HL-60/S4 (cell line): ENCODE measurements around the gene IGDCC3.

Source experiments
- in situ Hi-C: fragments of 300-500 bp; cut with MboI; formaldehyde crosslinking; loops from 2 replicates; pipeline ENCODE4 v1.14.3; 2022; ENCODE audit warnings: low sequenced_read_pairs

IGDCC3 gene

GRCh38 chr15:65389226-65389625 is 11.4 kb upstream of the IGDCC3 start:
- in situ Hi-C loops: loop anchor here (10.0 kb wide), 1 partner anchor 74 kb away; no protein-coding TSS in a partner anchor

GRCh38 chr15:65388306-65389080 is 10.7 kb upstream of the IGDCC3 start:
- in situ Hi-C loops: loop anchor here (10.0 kb wide), 1 partner anchor 74 kb away; no protein-coding TSS in a partner anchor

- in situ Hi-C loops: loop anchor here (10.0 kb wide), 1 partner anchor 72 kb away; no protein-coding TSS in a partner anchor
These were observed 9.1 kb upstream of the IGDCC3 start for GRCh38 chr15:65386886-65387285.

GRCh38 chr15:65386376-65386775 is 8.6 kb upstream of the IGDCC3 start:
- in situ Hi-C loops: loop anchor here (10.0 kb wide), 1 partner anchor 72 kb away; no protein-coding TSS in a partner anchor

GRCh38 chr15:65385870-65386258 is 8.1 kb upstream of the IGDCC3 start:
- in situ Hi-C loops: loop anchor here (10.0 kb wide), 1 partner anchor 71 kb away; no protein-coding TSS in a partner anchor

- in situ Hi-C loops: loop anchor here (10.0 kb wide), 1 partner anchor 70 kb away; no protein-coding TSS in a partner anchor
These were observed 7.4 kb upstream of the IGDCC3 start for GRCh38 chr15:65384895-65385869.

- in situ Hi-C loops: loop anchor here (10.0 kb wide), 1 partner anchor 70 kb away; no protein-coding TSS in a partner anchor
These were observed 6.7 kb upstream of the IGDCC3 start for GRCh38 chr15:65384505-65384894.

- in situ Hi-C loops: loop anchor here (10.0 kb wide), 1 partner anchor 69 kb away; no protein-coding TSS in a partner anchor
These were observed 6.2 kb upstream of the IGDCC3 start for GRCh38 chr15:65383991-65384390.

- in situ Hi-C loops: loop anchor here (10.0 kb wide), 1 partner anchor 69 kb away; no protein-coding TSS in a partner anchor
These were observed 5.7 kb upstream of the IGDCC3 start for GRCh38 chr15:65383456-65383855.

- in situ Hi-C loops: loop anchor here (10.0 kb wide), 1 partner anchor 68 kb away; no protein-coding TSS in a partner anchor
These were observed 5.1 kb upstream of the IGDCC3 start for GRCh38 chr15:65382921-65383320.

- in situ Hi-C loops: loop anchor here (10.0 kb wide), 1 partner anchor 67 kb away; no protein-coding TSS in a partner anchor
These were observed 4.3 kb upstream of the IGDCC3 start for GRCh38 chr15:65382146-65382491.

- in situ Hi-C loops: loop anchor here (10.0 kb wide), 1 partner anchor 67 kb away; no protein-coding TSS in a partner anchor
These were observed 3.8 kb upstream of the IGDCC3 start for GRCh38 chr15:65381445-65382145.

- in situ Hi-C loops: loop anchor here (10.0 kb wide), 1 partner anchor 65 kb away; no protein-coding TSS in a partner anchor
These were observed 2.2 kb upstream of the IGDCC3 start for GRCh38 chr15:65379986-65380385.

GRCh38 chr15:65377105-65377975 is 462 bp downstream of the IGDCC3 start:
- in situ Hi-C loops: no loop called here

GRCh38 chr15:65376767-65377104 is 1.1 kb downstream of the IGDCC3 start:
- in situ Hi-C loops: no loop called here

GRCh38 chr15:65375871-65376607 is 1.8 kb downstream of the IGDCC3 start:
- in situ Hi-C loops: no loop called here

- in situ Hi-C loops: no loop called here
These were observed 2.9 kb downstream of the IGDCC3 start for GRCh38 chr15:65374821-65375401.

GRCh38 chr15:65374334-65374733 is 3.5 kb downstream of the IGDCC3 start:
- in situ Hi-C loops: no loop called here
